ENCODE data around the gene EHF. TPM values are rescaled to one million over a fixed set of nuclear protein-coding genes. Genes with fewer than 3 reads are reported as not detected.

The EHF gene
- total RNA-seq, 1 experiment from 2014 or later = 118 TPM

- Histone ChIP-seq H4K20me1 (ENCODE audit: insufficient read depth) (no peaks in the 10 kb centered on the region), H3F3A (ENCODE audit: insufficient read depth, low read depth) (no peaks in the 10 kb centered on the region), H3K4me3 (no peak overlapping the region), H2AFZ (no peak overlapping the region), H3K27ac (no peak overlapping the region), H3K9me2 (ENCODE audit: insufficient read depth) (no peaks in the 10 kb centered on the region), H3K27me3 (ENCODE audit: insufficient read depth, low read depth) (no peaks in the 10 kb centered on the region), H3K4me2 (no peak overlapping the region), H3K4me1 (replicated peaks; ENCODE audit: insufficient read depth) (peaks cover 4% of the 10 kb centered on the region; the same call in 1 of the 2 replicates), H3K9me3 (ENCODE audit: insufficient read depth, low read depth) (peaks cover 12% of the 10 kb centered on the region; the same call in 1 of the 2 replicates), H3K36me3 (ENCODE audit: low read depth) (no peaks in the 10 kb centered on the region), H3K79me2 (ENCODE audit: low read depth) (no peaks in the 10 kb centered on the region)
- TF ChIP-seq CTCF (conservative IDR thresholded peaks at IDR 0.05) (no peak), EZH2 (IDR thresholded peaks at IDR 0.05; ENCODE audit: low read depth) (no peak)
- intact Hi-C loops (cut with micrococcal nuclease; ENCODE audit: unreplicated experiment) = no loop called here
- BruUV-seq (replicated peaks) = no TSS peak
- ChIA-PET POLR2A (ENCODE audit: unreplicated experiment) (no interaction called here), CTCF (no interaction called here)
- DNase-seq = no peak
Observed at GRCh38 chr11:34593085-34593484, 27.8 kb upstream of the EHF start.

GRCh38 chr11:34594603-34595002 lies 26.3 kb upstream of the EHF start:
- Histone ChIP-seq H3K36me3 (ENCODE audit: low read depth) (no peaks in the 10 kb centered on the region), H3K79me2 (ENCODE audit: low read depth) (no peaks in the 10 kb centered on the region), H3F3A (ENCODE audit: insufficient read depth, low read depth) (peaks cover 8% of the 10 kb centered on the region), H3K4me1 (replicated peaks; ENCODE audit: insufficient read depth) (peaks cover 11% of the 10 kb centered on the region), H3K9me3 (ENCODE audit: insufficient read depth, low read depth) (peaks cover 14% of the 10 kb centered on the region; the same call in 1 of the 2 replicates), H3K4me3 (no peak overlapping the region), H3K27me3 (ENCODE audit: insufficient read depth, low read depth) (no peaks in the 10 kb centered on the region), H3K4me2 (no peak overlapping the region), H3K27ac (no peak overlapping the region), H3K9me2 (ENCODE audit: insufficient read depth) (no peaks in the 10 kb centered on the region), H2AFZ (no peak overlapping the region), H4K20me1 (ENCODE audit: insufficient read depth) (no peaks in the 10 kb centered on the region)
- no peak for DNase-seq
- ChIA-PET POLR2A (ENCODE audit: unreplicated experiment) (interaction anchor here (0.6 to 0.9 kb wide), 2 partner anchors 21 to 106 kb away, joined by 6 to 9 read pairs; no protein-coding TSS in a partner anchor), CTCF (interaction anchor here (0.7 kb wide), 1 partner anchor 930 kb away, joined by 3 read pairs; no protein-coding TSS in a partner anchor)
- intact Hi-C loops (cut with micrococcal nuclease; ENCODE audit: unreplicated experiment) = no loop called here
- TF ChIP-seq CTCF (conservative IDR thresholded peaks at IDR 0.05) (no peak), EZH2 (IDR thresholded peaks at IDR 0.05; ENCODE audit: low read depth) (no peak)
- BruUV-seq (replicated peaks) = no TSS peak

- Histone ChIP-seq H3K36me3 (ENCODE audit: low read depth) (no peaks in the 10 kb centered on the region), H3K4me2 (no peak overlapping the region), H3K9me3 (ENCODE audit: insufficient read depth, low read depth) (peaks cover 14% of the 10 kb centered on the region; the same call in 1 of the 2 replicates), H2AFZ (no peak overlapping the region), H3K27me3 (ENCODE audit: insufficient read depth, low read depth) (no peaks in the 10 kb centered on the region), H4K20me1 (ENCODE audit: insufficient read depth) (no peaks in the 10 kb centered on the region), H3K9me2 (ENCODE audit: insufficient read depth) (no peaks in the 10 kb centered on the region), H3K4me3 (no peak overlapping the region), H3K4me1 (replicated peaks; ENCODE audit: insufficient read depth) (peaks cover 19% of the 10 kb centered on the region), H3F3A (ENCODE audit: insufficient read depth, low read depth) (peaks cover 16% of the 10 kb centered on the region), H3K79me2 (ENCODE audit: low read depth) (no peaks in the 10 kb centered on the region), H3K27ac (no peak overlapping the region)
- no peak for DNase-seq
- CTCF ChIA-PET = no interaction called here
- POLR2A ChIA-PET (ENCODE audit: unreplicated experiment) = interaction anchor here (0.9 kb wide), 1 partner anchor 20 kb away, joined by 9 read pairs; no protein-coding TSS in a partner anchor
- TF ChIP-seq EZH2 (IDR thresholded peaks at IDR 0.05; ENCODE audit: low read depth) (no peak), CTCF (conservative IDR thresholded peaks at IDR 0.05) (no peak)
- intact Hi-C loops (cut with micrococcal nuclease; ENCODE audit: unreplicated experiment) = no loop called here
- no TSS peak for BruUV-seq (replicated peaks)
Observed at GRCh38 chr11:34595391-34595790, 25.5 kb upstream of the EHF start.

Measured in PC-9 (cell line).